ENCODE data around the gene GRWD1. TPM values are rescaled to one million over a fixed set of nuclear protein-coding genes. Genes with fewer than 3 reads are reported as not detected.

The GRWD1 gene
- total RNA-seq, 1 experiment from 2014 or later: 64.8 TPM

DNA sequence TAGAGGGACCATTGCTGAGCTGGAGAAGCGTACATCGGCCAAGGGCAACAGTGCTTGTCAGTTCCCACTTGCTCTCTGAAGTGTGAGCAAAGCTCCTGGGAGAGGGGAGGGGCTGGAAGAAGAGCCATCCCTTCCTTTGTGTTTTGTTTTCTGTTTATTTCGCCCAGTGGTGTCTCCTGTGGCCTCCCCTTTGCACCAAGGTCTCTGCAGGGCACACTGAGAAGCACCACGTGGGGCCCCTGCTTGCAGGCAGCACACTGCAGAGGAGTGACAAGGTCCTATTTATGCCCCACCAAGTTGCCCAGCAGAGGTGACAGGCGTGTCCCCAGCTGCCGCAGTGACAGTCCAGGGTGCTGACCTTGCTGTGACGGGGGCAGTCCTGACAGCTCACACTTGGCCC, 28.4 kb upstream of the GRWD1 start:
- no peaks in the 10 kb centered on the region for H3K27me3 ChIP-seq (ENCODE audit: insufficient read depth, low read length)
- no peaks in the 10 kb centered on the region for H3K9me3 ChIP-seq (ENCODE audit: control insufficient read depth in 1 of 2, insufficient read depth in 1 of 2, low read depth in 1 of 2, low read length in 2 of 2)
- TF ChIP-seq EZH2phosphoT487 (IDR thresholded peaks at IDR 0.05; ENCODE audit: borderline replicate concordance) (no peak), SIN3A (IDR thresholded peaks at IDR 0.05; ENCODE audit: low read depth) (no peak), EGR1 (IDR thresholded peaks at IDR 0.05; ENCODE audit: low read depth) (no peak), CEBPB (IDR thresholded peaks at IDR 0.05; ENCODE audit: low read depth) (no peak), TCF7L2 (IDR thresholded peaks at IDR 0.05; ENCODE audit: borderline replicate concordance, extremely low read depth, insufficient read depth, insufficient read length) (no peak), EZH2 (IDR thresholded peaks at IDR 0.05) (no peak), YY1 (IDR thresholded peaks at IDR 0.05; ENCODE audit: extremely low read depth, insufficient replicate concordance, low read depth, low read length) (no peak), FOSL1 (IDR thresholded peaks at IDR 0.05; ENCODE audit: low read depth) (no peak), ZFX (IDR thresholded peaks at IDR 0.05) (no peak)
- TF ChIP-seq, protein P1, sequence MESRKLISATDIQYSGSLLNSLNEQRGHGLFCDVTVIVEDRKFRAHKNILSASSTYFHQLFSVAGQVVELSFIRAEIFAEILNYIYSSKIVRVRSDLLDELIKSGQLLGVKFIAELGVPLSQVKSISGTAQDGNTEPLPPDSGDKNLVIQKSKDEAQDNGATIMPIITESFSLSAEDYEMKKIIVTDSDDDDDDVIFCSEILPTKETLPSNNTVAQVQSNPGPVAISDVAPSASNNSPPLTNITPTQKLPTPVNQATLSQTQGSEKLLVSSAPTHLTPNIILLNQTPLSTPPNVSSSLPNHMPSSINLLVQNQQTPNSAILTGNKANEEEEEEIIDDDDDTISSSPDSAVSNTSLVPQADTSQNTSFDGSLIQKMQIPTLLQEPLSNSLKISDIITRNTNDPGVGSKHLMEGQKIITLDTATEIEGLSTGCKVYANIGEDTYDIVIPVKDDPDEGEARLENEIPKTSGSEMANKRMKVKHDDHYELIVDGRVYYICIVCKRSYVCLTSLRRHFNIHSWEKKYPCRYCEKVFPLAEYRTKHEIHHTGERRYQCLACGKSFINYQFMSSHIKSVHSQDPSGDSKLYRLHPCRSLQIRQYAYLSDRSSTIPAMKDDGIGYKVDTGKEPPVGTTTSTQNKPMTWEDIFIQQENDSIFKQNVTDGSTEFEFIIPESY (IDR thresholded peaks at IDR 0.05; ENCODE audit: extremely low read depth, insufficient replicate concordance, low read length): no peak
- TF ChIP-seq, protein P2, sequence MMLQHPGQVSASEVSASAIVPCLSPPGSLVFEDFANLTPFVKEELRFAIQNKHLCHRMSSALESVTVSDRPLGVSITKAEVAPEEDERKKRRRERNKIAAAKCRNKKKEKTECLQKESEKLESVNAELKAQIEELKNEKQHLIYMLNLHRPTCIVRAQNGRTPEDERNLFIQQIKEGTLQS (IDR thresholded peaks at IDR 0.05): no peak
- TF ChIP-seq, protein P3, sequence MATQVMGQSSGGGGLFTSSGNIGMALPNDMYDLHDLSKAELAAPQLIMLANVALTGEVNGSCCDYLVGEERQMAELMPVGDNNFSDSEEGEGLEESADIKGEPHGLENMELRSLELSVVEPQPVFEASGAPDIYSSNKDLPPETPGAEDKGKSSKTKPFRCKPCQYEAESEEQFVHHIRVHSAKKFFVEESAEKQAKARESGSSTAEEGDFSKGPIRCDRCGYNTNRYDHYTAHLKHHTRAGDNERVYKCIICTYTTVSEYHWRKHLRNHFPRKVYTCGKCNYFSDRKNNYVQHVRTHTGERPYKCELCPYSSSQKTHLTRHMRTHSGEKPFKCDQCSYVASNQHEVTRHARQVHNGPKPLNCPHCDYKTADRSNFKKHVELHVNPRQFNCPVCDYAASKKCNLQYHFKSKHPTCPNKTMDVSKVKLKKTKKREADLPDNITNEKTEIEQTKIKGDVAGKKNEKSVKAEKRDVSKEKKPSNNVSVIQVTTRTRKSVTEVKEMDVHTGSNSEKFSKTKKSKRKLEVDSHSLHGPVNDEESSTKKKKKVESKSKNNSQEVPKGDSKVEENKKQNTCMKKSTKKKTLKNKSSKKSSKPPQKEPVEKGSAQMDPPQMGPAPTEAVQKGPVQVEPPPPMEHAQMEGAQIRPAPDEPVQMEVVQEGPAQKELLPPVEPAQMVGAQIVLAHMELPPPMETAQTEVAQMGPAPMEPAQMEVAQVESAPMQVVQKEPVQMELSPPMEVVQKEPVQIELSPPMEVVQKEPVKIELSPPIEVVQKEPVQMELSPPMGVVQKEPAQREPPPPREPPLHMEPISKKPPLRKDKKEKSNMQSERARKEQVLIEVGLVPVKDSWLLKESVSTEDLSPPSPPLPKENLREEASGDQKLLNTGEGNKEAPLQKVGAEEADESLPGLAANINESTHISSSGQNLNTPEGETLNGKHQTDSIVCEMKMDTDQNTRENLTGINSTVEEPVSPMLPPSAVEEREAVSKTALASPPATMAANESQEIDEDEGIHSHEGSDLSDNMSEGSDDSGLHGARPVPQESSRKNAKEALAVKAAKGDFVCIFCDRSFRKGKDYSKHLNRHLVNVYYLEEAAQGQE (IDR thresholded peaks at IDR 0.05; ENCODE audit: low read depth): no peak
- TF ChIP-seq, protein P4, sequence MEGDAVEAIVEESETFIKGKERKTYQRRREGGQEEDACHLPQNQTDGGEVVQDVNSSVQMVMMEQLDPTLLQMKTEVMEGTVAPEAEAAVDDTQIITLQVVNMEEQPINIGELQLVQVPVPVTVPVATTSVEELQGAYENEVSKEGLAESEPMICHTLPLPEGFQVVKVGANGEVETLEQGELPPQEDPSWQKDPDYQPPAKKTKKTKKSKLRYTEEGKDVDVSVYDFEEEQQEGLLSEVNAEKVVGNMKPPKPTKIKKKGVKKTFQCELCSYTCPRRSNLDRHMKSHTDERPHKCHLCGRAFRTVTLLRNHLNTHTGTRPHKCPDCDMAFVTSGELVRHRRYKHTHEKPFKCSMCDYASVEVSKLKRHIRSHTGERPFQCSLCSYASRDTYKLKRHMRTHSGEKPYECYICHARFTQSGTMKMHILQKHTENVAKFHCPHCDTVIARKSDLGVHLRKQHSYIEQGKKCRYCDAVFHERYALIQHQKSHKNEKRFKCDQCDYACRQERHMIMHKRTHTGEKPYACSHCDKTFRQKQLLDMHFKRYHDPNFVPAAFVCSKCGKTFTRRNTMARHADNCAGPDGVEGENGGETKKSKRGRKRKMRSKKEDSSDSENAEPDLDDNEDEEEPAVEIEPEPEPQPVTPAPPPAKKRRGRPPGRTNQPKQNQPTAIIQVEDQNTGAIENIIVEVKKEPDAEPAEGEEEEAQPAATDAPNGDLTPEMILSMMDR (IDR thresholded peaks at IDR 0.05 in 2 of 3, conservative IDR thresholded peaks at IDR 0.05 in 1 of 3; ENCODE audit: borderline replicate concordance in 1 of 3, insufficient read depth in 1 of 3, low read depth in 2 of 3, low read length in 2 of 3): no peak
- peaks cover 18 to 20% of the 10 kb centered on the region in 2 experiments for H3K36me3 ChIP-seq (ENCODE audit: control insufficient read depth in 1 of 2, insufficient read depth in 2 of 2, low read length in 2 of 2)
- ATAC-seq (no peak), DNase-seq (ENCODE audit: low read depth, low spot score) (no peak)
- no TSS peak for BruUV-seq (replicated peaks)
- H3K4me3 ChIP-seq (replicated peaks in 1 of 2; ENCODE audit: low read depth in 1 of 2, low read length in 2 of 2): no peak overlapping the region
- no peaks in the 10 kb centered on the region for H3K9me2 ChIP-seq (ENCODE audit: insufficient read depth)
- RAD21 ChIA-PET (ENCODE audit: low non-redundant PET in 1 of 2, low total read pairs in 2 of 2, uncharacterized antibody in 2 of 2, unreplicated experiment in 2 of 2): no interaction called here
- H3K79me2 ChIP-seq (ENCODE audit: insufficient read depth, low read length): no peaks in the 10 kb centered on the region
- no peak overlapping the region for H3K27ac ChIP-seq (ENCODE audit: low read depth, low read length)
- intact Hi-C loops (cut with micrococcal nuclease): no loop called here
- H4K20me1 ChIP-seq (ENCODE audit: insufficient read depth): no peaks in the 10 kb centered on the region
- POLR2A ChIA-PET: no interaction called here
- no peak overlapping the region for H2AFZ ChIP-seq (ENCODE audit: low read depth, low read length, poor library complexity, severe bottlenecking)
- CTCF ChIA-PET: no interaction called here
- peaks cover 10 to 30% of the 10 kb centered on the region in 2 experiments for H3K4me1 ChIP-seq (ENCODE audit: control insufficient read depth in 1 of 2, insufficient read depth in 2 of 2, low read length in 2 of 2)
- H3K9ac ChIP-seq (ENCODE audit: low read length): no peak overlapping the region
- H3K4me2 ChIP-seq (ENCODE audit: low read length): no peak overlapping the region
